HEK293T (cell line): ENCODE measurements around the gene PLBD2.

Source experiments
- CTBP1 ChIP-seq: fragments of 450-650 bp; IDR thresholded peaks from 2 replicates; pipeline ENCODE4 v1.6.1; 2016; ENCODE audit warnings: borderline replicate concordance
- ELF4 ChIP-seq: fragments of 450-650 bp; IDR thresholded peaks from 2 replicates; pipeline ENCODE4 v1.6.1; 2017; ENCODE audit warnings: antibody characterized with exemption
- FOXK2 ChIP-seq: fragments of 450-650 bp; IDR thresholded peaks from 2 replicates; pipeline ENCODE4 v1.6.1; 2016; ENCODE audit warnings: mild to moderate bottlenecking
- FOXM1 ChIP-seq: fragments of 450-650 bp; IDR thresholded peaks from 2 replicates; pipeline ENCODE4 v1.6.1; 2017; ENCODE audit warnings: mild to moderate bottlenecking, borderline replicate concordance
- SP1 ChIP-seq: fragments of 450-650 bp; IDR thresholded peaks from 2 replicates; pipeline ENCODE4 v1.6.1; 2017
- TARDBP ChIP-seq: fragments of 450-650 bp; IDR thresholded peaks from 2 replicates; pipeline ENCODE4 v1.6.1; 2016
- ZNF384 ChIP-seq: fragments of 450-650 bp; IDR thresholded peaks from 2 replicates; pipeline ENCODE4 v1.6.1; 2016

DNA sequence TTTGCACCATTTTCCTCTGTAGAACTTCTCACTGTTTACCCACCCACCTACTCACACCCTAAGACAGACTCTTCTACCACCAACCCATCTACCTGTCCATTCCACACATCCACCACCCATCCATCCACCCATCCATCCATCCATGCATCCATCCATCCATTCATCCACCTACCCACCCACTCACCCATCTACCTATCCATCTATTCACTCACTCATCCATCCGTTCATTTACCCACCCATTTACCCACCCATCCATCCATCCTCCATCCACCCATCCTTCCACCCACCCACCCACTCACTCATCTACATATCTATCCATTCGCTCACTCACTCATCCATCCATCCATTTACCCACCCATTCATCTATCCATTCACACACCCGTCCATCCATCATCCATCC is 15.1 kb downstream of the PLBD2 start:
- no peak for TF ChIP-seq SP1
- no peak for TF ChIP-seq CTBP1
- TF ChIP-seq ELF4: no peak
- TF ChIP-seq FOXK2: no peak
- no peak for TF ChIP-seq FOXM1
- no peak for TF ChIP-seq ZNF384
- no peak for TF ChIP-seq TARDBP
